ENCODE results near the gene POLE4. TPM values are rescaled to one million over a fixed set of nuclear protein-coding genes. Genes with fewer than 3 reads are reported as not detected.

POLE4 gene
- total and polyA plus RNA-seq, 9 of the 15 experiments (the other 6 are each of a cell fraction or from before 2014, with no cell fraction given), result 25.7 to 73.7 (median 57.3) TPM

DNA sequence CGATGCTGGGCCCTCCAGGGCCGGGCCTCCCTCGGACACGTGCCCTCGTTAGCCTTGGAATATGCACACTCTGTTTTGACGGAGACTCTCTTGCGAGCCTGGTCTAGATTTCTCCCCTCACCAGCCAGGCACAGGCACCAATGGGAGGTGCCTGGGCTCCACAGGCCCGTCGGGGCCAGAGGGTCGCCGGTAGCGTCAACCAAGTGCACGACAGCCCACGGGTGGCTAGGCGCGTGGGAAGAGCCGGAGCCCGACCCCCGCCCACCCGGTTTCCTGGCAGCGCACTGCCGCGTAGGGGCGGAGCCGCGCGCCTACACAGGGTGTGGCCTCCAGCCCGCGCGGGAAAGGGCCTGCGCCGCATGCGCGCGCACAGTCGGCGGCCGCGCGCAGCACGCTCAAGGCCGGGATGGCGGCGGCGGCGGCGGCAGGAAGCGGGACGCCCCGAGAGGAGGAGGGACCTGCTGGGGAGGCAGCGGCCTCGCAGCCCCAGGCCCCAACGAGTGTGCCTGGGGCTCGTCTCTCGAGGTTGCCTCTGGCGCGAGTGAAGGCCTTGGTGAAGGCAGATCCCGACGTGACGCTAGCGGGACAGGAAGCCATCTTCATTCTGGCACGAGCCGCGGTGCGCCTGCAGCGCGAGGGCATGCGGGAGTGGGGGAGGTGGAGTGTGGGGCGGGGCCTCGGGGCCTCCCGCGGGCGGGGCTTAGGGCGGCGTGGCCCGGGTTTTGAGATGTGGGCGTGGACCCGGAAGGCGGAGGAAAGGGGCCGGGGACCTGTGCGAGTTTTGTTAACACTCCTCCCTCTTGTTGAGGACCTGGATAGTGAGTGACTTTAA is at the start of gene POLE4 (continued):
- TF ChIP-seq, protein P1, sequence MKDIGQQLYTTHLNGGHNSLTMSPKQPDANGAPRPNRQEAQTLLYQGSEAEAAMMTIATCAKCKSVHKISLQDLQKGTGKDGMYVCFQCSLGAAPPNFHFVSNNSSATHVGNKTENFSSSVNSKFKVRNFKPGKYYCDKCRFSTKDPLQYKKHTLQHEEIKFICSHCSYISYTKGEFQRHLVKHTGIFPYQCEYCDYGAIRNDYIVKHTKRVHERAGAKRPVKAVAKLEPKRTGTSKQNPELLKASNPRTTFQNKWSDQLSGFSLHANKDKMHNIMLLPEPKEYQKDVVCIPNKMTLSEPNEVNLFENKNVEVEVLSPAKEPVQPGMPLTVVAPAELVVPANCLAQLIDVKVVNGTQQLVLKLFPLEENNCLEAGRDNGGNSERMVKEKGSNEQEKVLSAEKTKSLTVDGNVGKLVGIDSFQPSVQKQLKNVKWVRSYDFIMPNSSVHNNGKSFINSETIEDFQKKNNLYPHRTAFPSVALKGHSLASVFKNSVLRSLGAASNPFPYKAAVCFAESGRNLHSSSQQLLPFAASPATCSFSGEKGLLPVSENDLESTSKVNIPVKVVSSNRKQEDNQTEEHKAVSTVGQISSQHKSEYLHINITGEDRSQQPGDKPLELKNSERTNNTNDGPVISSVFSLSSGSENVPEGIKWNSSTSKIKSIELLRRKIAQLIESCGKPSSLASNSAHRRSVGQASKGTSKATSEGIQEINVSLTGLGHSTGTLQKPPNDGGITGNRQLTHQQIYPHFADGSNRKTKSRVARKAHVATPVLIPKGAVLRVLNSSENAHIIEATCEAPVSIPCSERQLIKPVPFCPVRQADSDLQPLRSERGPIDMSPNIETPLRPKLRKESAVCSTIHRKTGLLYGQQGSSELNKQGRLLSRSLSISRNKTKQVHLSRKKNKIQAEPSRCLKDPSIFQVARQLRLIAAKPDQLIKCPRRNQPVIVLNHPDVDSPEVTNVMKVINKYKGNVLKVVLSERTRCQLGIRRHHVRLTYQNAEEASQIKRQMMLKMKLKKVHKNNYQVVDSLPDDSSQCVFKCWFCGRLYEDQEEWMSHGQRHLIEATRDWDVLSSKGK (CRISPR knock-in tag; IDR thresholded peaks at IDR 0.05), result no peak
- peak; percentile 86 for TF ChIP-seq TAF7 (tag; IDR thresholded peaks at IDR 0.05)
- TF ChIP-seq, protein P2, sequence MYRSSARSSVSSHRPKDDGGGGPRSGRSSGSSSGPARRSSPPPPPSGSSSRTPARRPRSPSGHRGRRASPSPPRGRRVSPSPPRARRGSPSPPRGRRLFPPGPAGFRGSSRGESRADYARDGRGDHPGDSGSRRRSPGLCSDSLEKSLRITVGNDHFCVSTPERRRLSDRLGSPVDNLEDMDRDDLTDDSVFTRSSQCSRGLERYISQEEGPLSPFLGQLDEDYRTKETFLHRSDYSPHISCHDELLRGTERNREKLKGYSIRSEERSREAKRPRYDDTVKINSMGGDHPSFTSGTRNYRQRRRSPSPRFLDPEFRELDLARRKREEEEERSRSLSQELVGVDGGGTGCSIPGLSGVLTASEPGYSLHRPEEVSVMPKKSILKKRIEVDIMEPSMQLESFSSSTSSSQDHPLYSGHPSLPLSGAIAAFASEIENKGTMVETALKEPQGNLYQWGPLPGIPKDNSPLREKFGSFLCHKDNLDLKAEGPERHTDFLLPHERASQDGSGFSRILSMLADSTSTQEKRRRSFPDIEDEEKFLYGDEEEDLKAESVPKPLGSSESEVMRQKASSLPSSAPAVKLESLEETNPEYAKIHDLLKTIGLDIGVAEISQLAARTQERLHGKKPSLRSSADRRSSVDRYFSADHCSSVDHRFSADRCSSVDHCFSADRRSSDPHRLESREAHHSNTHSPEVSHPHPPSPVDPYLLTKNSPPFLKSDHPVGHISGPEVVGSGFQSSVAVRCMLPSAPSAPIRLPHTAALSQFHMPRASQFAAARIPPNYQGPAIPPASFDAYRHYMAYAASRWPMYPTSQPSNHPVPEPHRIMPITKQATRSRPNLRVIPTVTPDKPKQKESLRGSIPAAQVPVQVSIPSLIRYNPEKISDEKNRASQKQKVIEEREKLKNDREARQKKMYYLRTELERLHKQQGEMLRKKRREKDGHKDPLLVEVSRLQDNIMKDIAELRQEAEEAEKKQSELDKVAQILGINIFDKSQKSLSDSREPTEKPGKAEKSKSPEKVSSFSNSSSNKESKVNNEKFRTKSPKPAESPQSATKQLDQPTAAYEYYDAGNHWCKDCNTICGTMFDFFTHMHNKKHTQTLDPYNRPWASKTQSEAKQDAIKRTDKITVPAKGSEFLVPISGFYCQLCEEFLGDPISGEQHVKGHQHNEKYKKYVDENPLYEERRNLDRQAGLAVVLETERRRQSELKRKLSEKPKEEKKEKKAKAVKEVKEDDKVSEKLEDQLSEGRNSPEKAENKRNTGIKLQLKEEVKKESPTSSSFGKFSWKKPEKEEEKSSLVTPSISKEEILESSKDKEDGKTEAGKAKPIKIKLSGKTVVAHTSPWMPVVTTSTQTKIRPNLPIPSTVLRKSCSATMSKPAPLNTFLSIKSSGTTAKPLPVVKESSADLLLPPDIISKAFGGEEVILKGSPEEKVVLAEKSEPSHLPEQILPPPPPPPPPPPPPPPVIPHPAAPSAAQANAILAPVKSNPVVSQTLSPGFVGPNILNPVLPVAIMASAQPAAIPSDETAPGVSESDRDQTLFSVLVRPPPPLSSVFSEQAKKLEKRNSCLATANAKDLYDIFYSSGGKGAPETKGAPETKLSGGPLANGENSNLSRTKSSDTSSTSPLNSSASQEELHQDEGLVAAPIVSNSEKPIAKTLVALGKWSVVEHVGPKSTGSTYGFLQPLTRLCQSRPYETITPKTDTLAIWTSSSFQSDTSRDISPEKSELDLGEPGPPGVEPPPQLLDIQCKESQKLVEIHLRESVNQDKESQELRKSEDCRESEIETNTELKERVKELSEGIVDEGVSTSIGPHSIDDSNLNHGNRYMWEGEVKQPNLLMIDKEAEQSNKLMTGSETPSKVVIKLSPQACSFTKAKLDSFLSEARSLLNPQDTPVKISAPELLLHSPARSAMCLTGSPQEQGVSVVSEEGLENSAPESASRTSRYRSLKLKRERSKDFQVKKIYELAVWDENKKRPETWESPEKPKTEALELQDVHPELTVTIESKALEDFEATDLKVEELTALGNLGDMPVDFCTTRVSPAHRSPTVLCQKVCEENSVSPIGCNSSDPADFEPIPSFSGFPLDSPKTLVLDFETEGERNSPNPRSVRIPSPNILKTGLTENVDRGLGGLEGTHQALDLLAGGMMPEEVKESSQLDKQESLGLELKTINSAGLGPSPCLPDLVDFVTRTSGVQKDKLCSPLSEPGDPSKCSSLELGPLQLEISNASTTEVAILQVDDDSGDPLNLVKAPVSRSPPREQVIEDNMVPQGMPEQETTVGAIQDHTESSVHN (IDR thresholded peaks at IDR 0.05; ENCODE audit: borderline replicate concordance in 1 of 2, low read depth in 1 of 2), result no peak
- TF ChIP-seq DDX20 (tag; IDR thresholded peaks at IDR 0.05; ENCODE audit: low read depth), result no peak
- TF ChIP-seq NR3C1 (CRISPR knock-in tag; IDR thresholded peaks at IDR 0.05), result peak; percentile 95
- TF ChIP-seq ZNF57 (CRISPR knock-in tag; IDR thresholded peaks at IDR 0.05), result no peak
- peak; percentile 90 for TF ChIP-seq POLR2H (tag; IDR thresholded peaks at IDR 0.05; ENCODE audit: low read depth)
- no peak for TF ChIP-seq JUNB (CRISPR knock-in tag; conservative IDR thresholded peaks at IDR 0.05)
- TF ChIP-seq MEF2D (tag; conservative IDR thresholded peaks at IDR 0.05; ENCODE audit: low read depth), result no peak
- no peak for TF ChIP-seq PHTF2 (CRISPR knock-in tag; IDR thresholded peaks at IDR 0.05)
- no peak for TF ChIP-seq NELFE (IDR thresholded peaks at IDR 0.05; ENCODE audit: insufficient read depth, insufficient read length)
- TF ChIP-seq, protein P3, sequence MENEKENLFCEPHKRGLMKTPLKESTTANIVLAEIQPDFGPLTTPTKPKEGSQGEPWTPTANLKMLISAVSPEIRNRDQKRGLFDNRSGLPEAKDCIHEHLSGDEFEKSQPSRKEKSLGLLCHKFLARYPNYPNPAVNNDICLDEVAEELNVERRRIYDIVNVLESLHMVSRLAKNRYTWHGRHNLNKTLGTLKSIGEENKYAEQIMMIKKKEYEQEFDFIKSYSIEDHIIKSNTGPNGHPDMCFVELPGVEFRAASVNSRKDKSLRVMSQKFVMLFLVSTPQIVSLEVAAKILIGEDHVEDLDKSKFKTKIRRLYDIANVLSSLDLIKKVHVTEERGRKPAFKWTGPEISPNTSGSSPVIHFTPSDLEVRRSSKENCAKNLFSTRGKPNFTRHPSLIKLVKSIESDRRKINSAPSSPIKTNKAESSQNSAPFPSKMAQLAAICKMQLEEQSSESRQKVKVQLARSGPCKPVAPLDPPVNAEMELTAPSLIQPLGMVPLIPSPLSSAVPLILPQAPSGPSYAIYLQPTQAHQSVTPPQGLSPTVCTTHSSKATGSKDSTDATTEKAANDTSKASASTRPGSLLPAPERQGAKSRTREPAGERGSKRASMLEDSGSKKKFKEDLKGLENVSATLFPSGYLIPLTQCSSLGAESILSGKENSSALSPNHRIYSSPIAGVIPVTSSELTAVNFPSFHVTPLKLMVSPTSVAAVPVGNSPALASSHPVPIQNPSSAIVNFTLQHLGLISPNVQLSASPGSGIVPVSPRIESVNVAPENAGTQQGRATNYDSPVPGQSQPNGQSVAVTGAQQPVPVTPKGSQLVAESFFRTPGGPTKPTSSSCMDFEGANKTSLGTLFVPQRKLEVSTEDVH (IDR thresholded peaks at IDR 0.05; ENCODE audit: low read depth, partially characterized antibody), result peak; percentile 86

Data from K562 (cell line).